GM12878 (cell line): Measurements from ENCODE around the gene MDN1. TPM values are rescaled to one million over a fixed set of nuclear protein-coding genes. Genes with fewer than 3 reads are reported as not detected.
A peak's percentile ranks its signal among the peaks of the same experiment; 100 is the strongest.

ENCODE experiments used
- ATAC-seq: fragments of 200-7000 bp; cut with Tn5 transposase; 3 replicates; pipeline ENCODE4 v1.9.1; 2020; ENCODE audit warnings: mild to moderate bottlenecking, moderate library complexity
- BruUV-seq: library from RNA; stranded (reverse); fragments of 400-500 nt; replicated peaks from 2 replicates; lab custom pipeline; 2021; lab: Mats Ljungman, UMichigan
- CTCF ChIA-PET: fragments of 300-600 bp; sonication (Branson Sonifier 250); formaldehyde crosslinking; extraction: SDS; loops from one replicate; lab custom pipeline; 2021; ENCODE audit warnings: inconsistent platforms; lab: Yijun Ruan, JAX
- POLR2A ChIA-PET: fragments of 350-600 bp; formaldehyde crosslinking; extraction: SDS; loops from one replicate; lab custom pipeline; 2021; ENCODE audit warnings: inconsistent platforms; lab: Charles Lee
- RAD21 ChIA-PET: fragments of 300-600 bp; sonication (Branson Sonifier 250); formaldehyde crosslinking; loops from one replicate; lab custom pipeline; 2023; ENCODE audit warnings: antibody characterized with exemption; ENCODE audit not compliant: unreplicated experiment; lab: Charles Lee
- SMC1A ChIA-PET: fragments of 300-600 bp; sonication (Branson Sonifier 250); formaldehyde crosslinking; loops from one replicate; lab custom pipeline; 2023; ENCODE audit not compliant: unreplicated experiment, uncharacterized antibody; lab: Charles Lee
- DNase-seq: peaks from one replicate; pipeline ENCODE4 v3.0.0-alpha.2; 2011; ENCODE audit warnings: low read depth, low spot score
- FAIRE-seq: peaks from 3 replicates; lab custom pipeline; 2011; peaks lifted over from hg19 to GRCh38; lab: Jason Lieb, UNC
- H2AFZ ChIP-seq: 2 replicates; pipeline ENCODE4 v1.6.0; 2011; ENCODE audit warnings: low read depth, low read length, control low read depth; ENCODE audit not compliant: control insufficient read depth
- H3K27ac ChIP-seq: 2 replicates; pipeline ENCODE4 v1.5.1; 2011; ENCODE audit warnings: control low read depth; ENCODE audit not compliant: control insufficient read depth, insufficient read depth
- H3K27me3 ChIP-seq, 2 experiments: replicated peaks in 1 of 2; 2 replicates each; pipeline versions ENCODE4 v1.6.0 to v1.6.1; 2011; ENCODE audit warnings: low read length in 1 of 2; ENCODE audit not compliant: control insufficient read depth in 2 of 2, insufficient read depth in 2 of 2
- H3K36me3 ChIP-seq, 2 experiments: 2 replicates each; pipeline ENCODE4 v1.5.1; 2011; ENCODE audit warnings: low read length in 1 of 2; ENCODE audit not compliant: control insufficient read depth in 2 of 2, insufficient read depth in 2 of 2
- H3K4me1 ChIP-seq: 2 replicates; pipeline ENCODE4 v1.6.1; 2011; ENCODE audit warnings: mild to moderate bottlenecking, low read length, moderate library complexity, mixed read lengths; ENCODE audit not compliant: control insufficient read depth, insufficient read depth
- H3K4me2 ChIP-seq: 2 replicates; pipeline ENCODE4 v1.6.0; 2011; ENCODE audit warnings: control low read depth; ENCODE audit not compliant: control insufficient read depth, insufficient read depth
- H3K4me3 ChIP-seq: fragments of 200-600 bp; sonication (generic); 2 replicates; pipeline ENCODE4 v1.5.1; 2016
- H3K79me2 ChIP-seq: 2 replicates; pipeline ENCODE4 v1.6.0; 2011; ENCODE audit warnings: low read length; ENCODE audit not compliant: control insufficient read depth, insufficient read depth
- H3K9ac ChIP-seq: 2 replicates; pipeline ENCODE4 v1.8.0; 2011; ENCODE audit warnings: low read length, control low read depth, mixed read lengths; ENCODE audit not compliant: control insufficient read depth, insufficient read depth
- H3K9me3 ChIP-seq: replicated peaks from 3 replicates; pipeline ENCODE4 v1.5.1; 2011; ENCODE audit warnings: mild to moderate bottlenecking, low read length; ENCODE audit not compliant: control insufficient read depth, insufficient read depth
- H4K20me1 ChIP-seq: 2 replicates; pipeline ENCODE4 v1.6.0; 2011; ENCODE audit not compliant: control insufficient read depth, insufficient read depth
- BACH1 ChIP-seq: fragments of 450-650 bp; IDR thresholded peaks from 2 replicates; pipeline ENCODE4 v1.6.1; 2017; ENCODE audit warnings: mild to moderate bottlenecking, borderline replicate concordance
- BMI1 ChIP-seq: fragments of 450-650 bp; IDR thresholded peaks from 2 replicates; pipeline ENCODE4 v1.6.1; 2016; ENCODE audit warnings: mild to moderate bottlenecking, moderate library complexity, borderline replicate concordance
- CBX5 ChIP-seq: sonication (generic); IDR thresholded peaks from 2 replicates; pipeline ENCODE4 v1.6.1; 2016; ENCODE audit warnings: low read depth, moderate library complexity, mild to moderate bottlenecking, inconsistent platforms
- ETV6 ChIP-seq, 2 experiments: fragments of 450-650 bp in 1 of 2; IDR thresholded peaks in 1 of 2; conservative IDR thresholded peaks in 1 of 2; 2 replicates each; pipeline ENCODE4 v1.6.1; 2014; ENCODE audit warnings: antibody characterized with exemption in 1 of 2, borderline replicate concordance in 1 of 2, low read depth in 1 of 2, mild to moderate bottlenecking in 1 of 2, moderate library complexity in 1 of 2
- FOS ChIP-seq: IDR thresholded peaks from 3 replicates; pipeline ENCODE4 v1.6.1; 2011; ENCODE audit warnings: borderline replicate concordance; ENCODE audit not compliant: insufficient read length; ENCODE audit errors: extremely low read depth
- NFYA ChIP-seq: IDR thresholded peaks from 2 replicates; pipeline ENCODE4 v1.6.1; 2011; ENCODE audit warnings: low read depth, mild to moderate bottlenecking, low read length, improper control_type of control experiment, borderline replicate concordance
- NR2F1 ChIP-seq: fragments of 450-650 bp; conservative IDR thresholded peaks from 2 replicates; pipeline ENCODE4 v1.6.1; 2017; ENCODE audit warnings: mild to moderate bottlenecking
- PAX5 ChIP-seq: IDR thresholded peaks from 2 replicates; pipeline ENCODE4 v1.6.1; 2011; ENCODE audit warnings: low read depth, low read length, borderline replicate concordance
- RFX5 ChIP-seq: IDR thresholded peaks from 2 replicates; pipeline ENCODE4 v1.6.1; 2011; ENCODE audit warnings: low read depth, low read length, improper control_type of control experiment
- TCF3 ChIP-seq: IDR thresholded peaks from 2 replicates; pipeline ENCODE4 v1.6.1; 2012; ENCODE audit warnings: low read depth, mild to moderate bottlenecking, low read length, borderline replicate concordance; ENCODE audit not compliant: insufficient read depth
- TCF7 ChIP-seq: IDR thresholded peaks from 2 replicates; pipeline ENCODE4 v1.6.1; 2014; ENCODE audit warnings: antibody characterized with exemption, borderline replicate concordance
- ZBED1 ChIP-seq: IDR thresholded peaks from 2 replicates; pipeline ENCODE4 v1.6.1; 2016; ENCODE audit warnings: borderline replicate concordance
- WGBS: methylation state at CpG from one replicate; pipeline ENCODE4 v1.1.6; 2016; ENCODE audit warnings: low lambda C conversion rate; ENCODE audit not compliant: insufficient replicate concordance, insufficient coverage; ENCODE audit errors: missing lambda C conversion rate; 5-methylcytosine and 5-hydroxymethylcytosine counted together
- in situ Hi-C: fragments of 300-500 bp; cut with MboI; formaldehyde crosslinking; loops from 9 replicates; pipeline ENCODE4 v1.14.3; 2018; ENCODE audit warnings: mixed read lengths
- intact Hi-C: fragments of 100-400 bp; cut with micrococcal nuclease; formaldehyde crosslinking; loops from one replicate; pipeline ENCODE4 v1.14.2; 2022; ENCODE audit not compliant: unreplicated experiment
- polyA plus RNA-seq, 11 experiments: library from polyadenylated mRNA; depleted of rRNA in 4 of 11; unstranded in 6 of 11; stranded (reverse) in 5 of 11; fragments of >200 nt; fragmentation: Nextera tagmentation in 4 of 11; fragmentation: Illumina TruSeq in 1 of 11; extraction: Ambion mirVana in 4 of 11; extraction: Trizol in 1 of 11; gene quantifications; 1 replicate in 1 of 11; 2 replicates in 10 of 11; pipeline versions ENCODE4 v1.2.1 to v1.2.3, GENCODE V29; 2011 to 2016; ENCODE audit warnings: inconsistent platforms in 2 of 11, missing spikeins in 2 of 11, low read depth in 1 of 11
- total RNA-seq, 4 experiments: library from RNA; depleted of rRNA in 3 of 4; stranded (reverse); fragments of >200 nt in 3 of 4; fragmentation: Illumina TruSeq in 1 of 4; extraction: Trizol in 1 of 4; gene quantifications; 2 replicates each; pipeline versions ENCODE4 v1.2.1 to v1.2.3, GENCODE V29; 2013 to 2021
- TF ChIP-seq, protein P1 (sequence below): fragments of 450-650 bp; IDR thresholded peaks from 2 replicates; pipeline ENCODE4 v1.6.1; 2018; ENCODE audit warnings: borderline replicate concordance, mild to moderate bottlenecking; ENCODE audit not compliant: partially characterized antibody
- TF ChIP-seq, protein P2 (sequence below): fragments of 450-650 bp; IDR thresholded peaks from 2 replicates; pipeline ENCODE4 v1.6.1; 2016; ENCODE audit warnings: mild to moderate bottlenecking
- TF ChIP-seq, protein P3 (sequence below): IDR thresholded peaks from 2 replicates; pipeline ENCODE4 v1.6.1; 2011; ENCODE audit warnings: low read depth, mild to moderate bottlenecking, low read length, moderate library complexity, borderline replicate concordance; ENCODE audit errors: extremely low read depth

MDN1 gene
- total and polyA plus RNA-seq, 10 of the 15 experiments (the other 5 are each of a cell fraction or from before 2014, with no cell fraction given) = 14.3 to 50.1 (median 22.1) TPM

DNA sequence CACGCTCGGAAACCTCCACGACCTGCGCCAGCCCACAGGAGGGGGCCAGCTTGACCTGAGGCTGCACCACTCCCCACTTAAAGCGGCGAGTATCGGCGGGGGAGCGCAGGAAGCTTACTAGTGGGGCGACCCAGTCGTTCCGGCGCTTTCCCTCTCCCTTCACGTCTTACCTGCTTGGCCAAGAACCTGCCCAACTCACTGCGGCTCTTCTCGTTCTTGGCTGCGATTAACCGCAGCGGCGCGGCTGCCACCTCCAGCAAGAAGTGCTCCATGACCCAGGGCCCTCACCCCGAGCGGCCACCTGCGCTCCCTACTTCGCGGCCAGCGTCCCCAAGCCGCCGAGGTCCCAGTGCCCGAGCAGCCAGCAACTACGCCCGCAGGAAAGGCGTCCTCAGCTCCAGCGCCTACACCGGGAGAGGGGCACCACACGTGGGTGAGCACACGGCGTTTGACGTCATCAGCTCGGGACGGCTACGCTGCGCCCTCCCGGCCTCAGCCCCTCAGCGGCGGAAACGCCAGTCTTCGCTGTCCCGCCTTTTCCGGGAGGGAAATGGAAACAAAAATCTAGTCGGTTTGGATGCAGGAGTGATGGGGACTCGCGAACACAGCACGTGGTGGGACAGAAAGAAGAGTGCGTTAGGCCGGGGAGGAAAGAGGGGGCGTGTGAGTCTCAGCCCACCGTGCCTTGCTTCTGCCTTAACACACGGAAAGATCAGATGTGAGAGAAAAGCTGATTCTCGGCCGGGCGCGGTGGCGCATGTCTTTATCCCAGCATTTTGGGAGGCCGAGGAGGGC lies at the start of gene MDN1 (continued):
- TF ChIP-seq, protein P1, sequence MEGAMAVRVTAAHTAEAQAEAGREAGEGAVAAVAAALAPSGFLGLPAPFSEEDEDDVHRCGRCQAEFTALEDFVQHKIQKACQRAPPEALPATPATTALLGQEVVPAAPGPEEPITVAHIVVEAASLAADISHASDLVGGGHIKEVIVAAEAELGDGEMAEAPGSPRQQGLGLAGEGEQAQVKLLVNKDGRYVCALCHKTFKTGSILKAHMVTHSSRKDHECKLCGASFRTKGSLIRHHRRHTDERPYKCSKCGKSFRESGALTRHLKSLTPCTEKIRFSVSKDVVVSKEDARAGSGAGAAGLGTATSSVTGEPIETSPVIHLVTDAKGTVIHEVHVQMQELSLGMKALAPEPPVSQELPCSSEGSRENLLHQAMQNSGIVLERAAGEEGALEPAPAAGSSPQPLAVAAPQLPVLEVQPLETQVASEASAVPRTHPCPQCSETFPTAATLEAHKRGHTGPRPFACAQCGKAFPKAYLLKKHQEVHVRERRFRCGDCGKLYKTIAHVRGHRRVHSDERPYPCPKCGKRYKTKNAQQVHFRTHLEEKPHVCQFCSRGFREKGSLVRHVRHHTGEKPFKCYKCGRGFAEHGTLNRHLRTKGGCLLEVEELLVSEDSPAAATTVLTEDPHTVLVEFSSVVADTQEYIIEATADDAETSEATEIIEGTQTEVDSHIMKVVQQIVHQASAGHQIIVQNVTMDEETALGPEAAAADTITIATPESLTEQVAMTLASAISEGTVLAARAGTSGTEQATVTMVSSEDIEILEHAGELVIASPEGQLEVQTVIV = no peak
- TF ChIP-seq BACH1 (0 out of 2 replicates have a peak, but pooled peaks have one; percentile 10), FOS (no peak), ZBED1 (no peak), CBX5 (0 out of 2 replicates have a peak, but pooled peaks have one; percentile 55), TCF7 (no peak), RFX5 (0 out of 2 replicates have a peak, but pooled peaks have one; percentile 31), BMI1 (no peak)

DNA sequence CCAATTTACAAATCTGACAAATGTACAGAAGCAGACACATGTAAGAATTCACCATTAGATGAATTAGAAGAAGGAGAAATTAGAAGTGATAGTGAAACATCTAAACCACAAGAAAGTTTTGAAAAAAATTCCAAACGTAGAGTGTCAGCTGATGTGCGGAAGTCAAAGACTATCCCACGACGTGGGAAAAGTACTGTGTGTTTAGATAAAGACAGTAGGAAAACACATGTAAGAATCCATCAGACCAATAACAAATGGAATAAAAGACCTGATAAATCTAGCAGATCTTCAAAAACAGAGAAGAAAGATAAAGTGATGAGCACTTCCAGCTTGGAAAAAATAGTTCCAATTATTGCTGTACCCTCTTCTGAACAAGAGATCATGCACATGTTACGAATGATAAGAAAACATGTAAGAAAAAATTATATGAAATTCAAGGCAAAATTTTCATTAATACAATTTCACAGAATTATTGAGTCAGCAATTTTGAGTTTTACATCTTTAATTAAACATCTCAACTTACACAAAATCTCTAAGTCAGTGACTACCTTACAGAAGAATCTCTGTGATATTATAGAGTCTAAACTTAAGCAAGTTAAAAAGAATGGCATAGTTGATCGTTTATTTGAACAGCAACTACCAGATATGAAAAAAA lies 46.6 kb upstream of the MDN1 start:
- intact Hi-C loops = no loop called here
- ChIA-PET SMC1A (interaction anchor here (0.8 kb wide), 1 partner anchor 9 kb away, joined by 3 read pairs; no protein-coding TSS in a partner anchor), RAD21 (interaction anchor here (0.6 kb wide), 1 partner anchor 74 kb away, joined by 3 read pairs; no protein-coding TSS in a partner anchor), CTCF (no interaction called here), POLR2A (no interaction called here)
- Histone ChIP-seq H4K20me1 (no peaks in the 10 kb centered on the region), H3K9ac (no peak overlapping the region), H3K27ac (no peak overlapping the region), H3K9me3 (no peaks in the 10 kb centered on the region), H3K27me3 (no peaks in the 10 kb centered on the region), H3K4me3 (no peak overlapping the region), H3K4me2 (no peak overlapping the region), H3K79me2 (no peaks in the 10 kb centered on the region), H3K4me1 (peaks cover 18% of the 10 kb centered on the region), H2AFZ (no peak overlapping the region), H3K36me3 (peaks cover 1 to 25% of the 10 kb centered on the region in 2 experiments)
- FAIRE-seq = no peak
- no TSS peak for BruUV-seq
- in situ Hi-C loops = no loop called here
- ATAC-seq = no peak
- DNase-seq = no peak
- 99% methylated on average over 6 of the region's 6 CpGs for WGBS
- no peak for TF ChIP-seq NR2F1
- TF ChIP-seq ETV6 (conservative IDR thresholded peaks at IDR 0.05 in 1 of 2, IDR thresholded peaks at IDR 0.05 in 1 of 2; ENCODE audit: borderline replicate concordance in 1 of 2, low read depth in 1 of 2) = no peak
- no peak for TF ChIP-seq BACH1
- TF ChIP-seq, protein P2, sequence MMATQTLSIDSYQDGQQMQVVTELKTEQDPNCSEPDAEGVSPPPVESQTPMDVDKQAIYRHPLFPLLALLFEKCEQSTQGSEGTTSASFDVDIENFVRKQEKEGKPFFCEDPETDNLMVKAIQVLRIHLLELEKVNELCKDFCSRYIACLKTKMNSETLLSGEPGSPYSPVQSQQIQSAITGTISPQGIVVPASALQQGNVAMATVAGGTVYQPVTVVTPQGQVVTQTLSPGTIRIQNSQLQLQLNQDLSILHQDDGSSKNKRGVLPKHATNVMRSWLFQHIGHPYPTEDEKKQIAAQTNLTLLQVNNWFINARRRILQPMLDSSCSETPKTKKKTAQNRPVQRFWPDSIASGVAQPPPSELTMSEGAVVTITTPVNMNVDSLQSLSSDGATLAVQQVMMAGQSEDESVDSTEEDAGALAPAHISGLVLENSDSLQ = no peak
- TF ChIP-seq TCF3 = no peak
- TF ChIP-seq, protein P3, sequence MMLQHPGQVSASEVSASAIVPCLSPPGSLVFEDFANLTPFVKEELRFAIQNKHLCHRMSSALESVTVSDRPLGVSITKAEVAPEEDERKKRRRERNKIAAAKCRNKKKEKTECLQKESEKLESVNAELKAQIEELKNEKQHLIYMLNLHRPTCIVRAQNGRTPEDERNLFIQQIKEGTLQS = no peak
- TF ChIP-seq NFYA = no peak
- TF ChIP-seq PAX5 = no peak
